CD8-positive, alpha-beta memory T cell (primary cell): Measurements from ENCODE around the gene CYREN. TPM values are rescaled to one million over a fixed set of nuclear protein-coding genes. Genes with fewer than 3 reads are reported as not detected.
A peak's percentile ranks its signal among the peaks of the same experiment; 100 is the strongest.
"Not testable (repeated sequence)": the region's sequence is repeated elsewhere in the genome, so short reads cannot be mapped to it uniquely, and the experiment has no call there.

Experiments used
- CTCF ChIA-PET: fragments of 350-600 bp; sonication (Branson Sonifier 250); formaldehyde crosslinking; loops from one replicate; lab custom pipeline; 2021; ENCODE audit warnings: antibody characterized with exemption; lab: Charles Lee
- POLR2A ChIA-PET: fragments of 350-600 bp; sonication (Branson Sonifier 250); formaldehyde crosslinking; loops from one replicate; lab custom pipeline; 2021; ENCODE audit warnings: antibody characterized with exemption; lab: Charles Lee
- DNase-seq, 5 donors: peaks; one replicate each; pipeline versions ENCODE4 v3.0.0 to v3.0.0-alpha.2; 2020 to 2022; ENCODE audit warnings: mixed read lengths in 1 of 5
- H3K27ac ChIP-seq: one replicate; pipeline ENCODE4 v1.7.0; 2013; ENCODE audit warnings: low read depth, mild to moderate bottlenecking, low read length, moderate library complexity
- H3K27me3 ChIP-seq: 2 replicates; pipeline ENCODE4 v1.7.0; 2013; ENCODE audit warnings: low read length, mild to moderate bottlenecking; ENCODE audit not compliant: insufficient read depth, poor library complexity, severe bottlenecking
- H3K36me3 ChIP-seq: 2 replicates; pipeline ENCODE4 v1.7.0; 2013; ENCODE audit warnings: mild to moderate bottlenecking, low read length, moderate library complexity; ENCODE audit not compliant: insufficient read depth
- H3K4me1 ChIP-seq: 2 replicates; pipeline ENCODE4 v1.7.0; 2013; ENCODE audit warnings: mild to moderate bottlenecking, low read length, moderate library complexity; ENCODE audit not compliant: insufficient read depth
- H3K4me3 ChIP-seq: 2 replicates; pipeline ENCODE4 v1.7.0; 2013; ENCODE audit warnings: mild to moderate bottlenecking, low read length
- H3K9me3 ChIP-seq: 2 replicates; pipeline ENCODE4 v1.7.0; 2013; ENCODE audit warnings: mild to moderate bottlenecking, low read length
- H3K27ac Mint-ChIP-seq, 8 donors: one replicate each; pipeline ENCODE4 v1.8.0; 2020 to 2021; ENCODE audit warnings: mixed read lengths in 8 of 8, mild to moderate bottlenecking in 6 of 8, inconsistent platforms in 3 of 8, moderate library complexity in 3 of 8
- H3K27me3 Mint-ChIP-seq, 2 donors: one replicate each; pipeline ENCODE4 v1.8.0; 2020 to 2021; ENCODE audit warnings: mixed read lengths in 2 of 2, mild to moderate bottlenecking in 1 of 2, moderate library complexity in 1 of 2
- H3K36me3 Mint-ChIP-seq, 3 donors: one replicate each; pipeline ENCODE4 v1.8.0; 2020 to 2021; ENCODE audit warnings: mixed read lengths in 3 of 3, inconsistent platforms in 1 of 3, mild to moderate bottlenecking in 1 of 3
- H3K4me1 Mint-ChIP-seq, 3 donors: one replicate each; pipeline ENCODE4 v1.8.0; 2020 to 2021; ENCODE audit warnings: mixed read lengths in 3 of 3, inconsistent platforms in 1 of 3, mild to moderate bottlenecking in 1 of 3
- H3K4me3 Mint-ChIP-seq, 7 donors: one replicate each; pipeline ENCODE4 v1.8.0; 2020 to 2021; ENCODE audit warnings: mixed read lengths in 7 of 7, mild to moderate bottlenecking in 6 of 7, moderate library complexity in 4 of 7, inconsistent platforms in 2 of 7
- H3K9me3 Mint-ChIP-seq, 5 donors: one replicate each; pipeline ENCODE4 v1.8.0; 2020 to 2022; ENCODE audit warnings: mixed read lengths in 5 of 5, mild to moderate bottlenecking in 3 of 5, moderate library complexity in 2 of 5, inconsistent platforms in 1 of 5
- polyA plus RNA-seq: library from polyadenylated mRNA; unstranded; fragments of 300-500 nt; fragmentation: Illumina TruSeq; gene quantifications from one replicate; pipeline ENCODE4 v1.2.3, GENCODE V29; 2021
- total RNA-seq, 2 experiments: library from RNA; stranded (reverse); gene quantifications; one replicate each; pipeline ENCODE4 v1.2.3, GENCODE V29; 2021

Gene CYREN, protein sequence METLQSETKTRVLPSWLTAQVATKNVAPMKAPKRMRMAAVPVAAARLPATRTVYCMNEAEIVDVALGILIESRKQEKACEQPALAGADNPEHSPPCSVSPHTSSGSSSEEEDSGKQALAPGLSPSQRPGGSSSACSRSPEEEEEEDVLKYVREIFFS
- total RNA-seq (10 to 100 TPM; 77.2 to 79.9 TPM), polyA plus RNA-seq (45.4 TPM)

- no peaks in the 10 kb centered on the region for H3K27me3 ChIP-seq
- peak within 1 kb of the TSS; percentile 64 for H3K4me3 ChIP-seq
- Mint-ChIP-seq H3K4me3 (peak within 1 kb of the TSS; percentile 86 to 97 (median 89)), H3K27me3 (no peaks in the 10 kb centered on the region), H3K36me3 (peaks cover 0 to 40% (median 2%) of the 10 kb centered on the region in 3 donors), H3K27ac (peak within 1 kb of the TSS; percentile 93 to 99 (median 96)), H3K4me1 (peaks cover 39 to 57% (median 54%) of the 10 kb centered on the region in 3 donors), H3K9me3 (no peaks in the 10 kb centered on the region)
- ChIA-PET POLR2A (interaction anchor here (0.6 to 4.0 kb wide), 9 partner anchors 11 to 1904 kb away, joined by 3 to 39 read pairs (median 4); partner anchors contain the start of genes AGBL3, TMEM140 and WDR91), CTCF (interaction anchor here (0.6 to 4.4 kb wide), 30 partner anchors 9 to 536 kb away, joined by 3 to 82 read pairs (median 4); partner anchors contain the start of genes AGBL3, BPGM, TMEM140 and WDR91)
- peak within 1 kb of the TSS; percentile 92 for H3K27ac ChIP-seq
- peaks cover 25% of the 10 kb centered on the region for H3K36me3 ChIP-seq
- H3K9me3 ChIP-seq = no peaks in the 10 kb centered on the region
- H3K4me1 ChIP-seq = peaks cover 17% of the 10 kb centered on the region
- peak; percentile 81 to 92 (median 85) for DNase-seq
Observed at GRCh38 chr7:135170274-135170997, at the start of gene CYREN. Gene CYREN (minus strand): TSS chr7:135170707. CDS start chr7:135168922, 1,785 bp downstream.

- Histone ChIP-seq H3K9me3 (no peaks in the 10 kb centered on the region), H3K4me1 (no peaks in the 10 kb centered on the region), H3K36me3 (no peaks in the 10 kb centered on the region), H3K27me3 (no peaks in the 10 kb centered on the region), H3K4me3 (no peak overlapping the region), H3K27ac (no peak overlapping the region)
- H3K27ac Mint-ChIP-seq = no peak overlapping the region
- no peaks in the 10 kb centered on the region for H3K4me1 Mint-ChIP-seq
- H3K4me3 Mint-ChIP-seq = no peak overlapping the region
- peaks cover 0 to 2% (median 0%) of the 10 kb centered on the region in 5 donors for H3K9me3 Mint-ChIP-seq
- ChIA-PET POLR2A (no interaction called here), CTCF (no interaction called here)
- peaks cover 0 to 3% (median 0%) of the 10 kb centered on the region in 3 donors for H3K36me3 Mint-ChIP-seq
- no peak for DNase-seq
- H3K27me3 Mint-ChIP-seq = peaks cover 4 to 12% of the 10 kb centered on the region in 2 donors
Observed at GRCh38 chr7:135217645-135218509, 47.4 kb upstream of the CYREN start.

GRCh38 chr7:135215698-135216097 lies 45.2 kb upstream of the CYREN start:
- H3K4me3 ChIP-seq = no peak overlapping the region
- Mint-ChIP-seq H3K4me3 (peak overlapping the region in 1 of 7 donors; percentile 34), H3K27me3 (peaks cover 4 to 11% of the 10 kb centered on the region in 2 donors), H3K4me1 (peaks cover 7 to 9% (median 7%) of the 10 kb centered on the region in 3 donors), H3K27ac (no peak overlapping the region), H3K9me3 (no peaks in the 10 kb centered on the region), H3K36me3 (peaks cover 0 to 5% (median 3%) of the 10 kb centered on the region in 3 donors)
- no peak for DNase-seq
- H3K4me1 ChIP-seq = no peaks in the 10 kb centered on the region
- no peaks in the 10 kb centered on the region for H3K36me3 ChIP-seq
- H3K27ac ChIP-seq = no peak overlapping the region
- ChIA-PET POLR2A (no interaction called here), CTCF (no interaction called here)
- H3K27me3 ChIP-seq = no peaks in the 10 kb centered on the region
- no peaks in the 10 kb centered on the region for H3K9me3 ChIP-seq

GRCh38 chr7:135215180-135215579 lies 44.7 kb upstream of the CYREN start:
- H3K9me3 Mint-ChIP-seq = no peaks in the 10 kb centered on the region
- CTCF ChIA-PET = no interaction called here

GRCh38 chr7:135213831-135214230 lies 43.3 kb upstream of the CYREN start:
- POLR2A ChIA-PET = no interaction called here
- H3K4me1 Mint-ChIP-seq = peaks cover 13 to 28% (median 14%) of the 10 kb centered on the region in 3 donors
- H3K36me3 ChIP-seq = no peaks in the 10 kb centered on the region

More at GRCh38 chr7:135215180-135215579, 44.7 kb upstream of the CYREN start:
- Mint-ChIP-seq H3K4me1 (peaks cover 11 to 15% (median 12%) of the 10 kb centered on the region in 3 donors), H3K27me3 (peaks cover 4 to 6% of the 10 kb centered on the region in 2 donors), H3K36me3 (peaks cover 0 to 7% (median 0%) of the 10 kb centered on the region in 3 donors), H3K27ac (no peak overlapping the region), H3K4me3 (peak overlapping the region in 1 of 7 donors; percentile 34)
- POLR2A ChIA-PET = no interaction called here
- Histone ChIP-seq H3K4me3 (no peak overlapping the region), H3K27me3 (no peaks in the 10 kb centered on the region), H3K27ac (no peak overlapping the region), H3K36me3 (no peaks in the 10 kb centered on the region), H3K9me3 (no peaks in the 10 kb centered on the region), H3K4me1 (peaks cover 5% of the 10 kb centered on the region)
- no peak for DNase-seq

GRCh38 chr7:135211946-135212685 lies 41.6 kb upstream of the CYREN start:
- ChIA-PET CTCF (interaction anchor here (0.7 to 3.6 kb wide), 6 partner anchors 10 to 225 kb away, joined by 3 to 15 read pairs (median 5); partner anchors contain the start of genes CYREN and TMEM140), POLR2A (interaction anchor here (1.2 to 2.6 kb wide), 4 partner anchors 42 to 226 kb away, joined by 3 to 14 read pairs (median 7); partner anchors contain the start of genes AGBL3, CYREN and TMEM140)
- H3K4me1 Mint-ChIP-seq = peaks cover 24 to 45% (median 31%) of the 10 kb centered on the region in 3 donors
- H3K27me3 ChIP-seq, H3K27me3 Mint-ChIP-seq, DNase-seq, H3K9me3 ChIP-seq, H3K9me3 Mint-ChIP-seq, H3K36me3 ChIP-seq: not testable (repeated sequence)
- Histone ChIP-seq H3K4me3 (peak overlapping the region; percentile 80), H3K27ac (peak overlapping the region; percentile 49), H3K4me1 (peaks cover 15% of the 10 kb centered on the region)
- peak overlapping the region; percentile 86 to 98 (median 94) for H3K27ac Mint-ChIP-seq
- H3K4me3 Mint-ChIP-seq = peak overlapping the region; percentile 90 to 97 (median 95)
- peaks cover 0 to 18% (median 2%) of the 10 kb centered on the region in 3 donors for H3K36me3 Mint-ChIP-seq

More at GRCh38 chr7:135213831-135214230, 43.3 kb upstream of the CYREN start:
- H3K27ac ChIP-seq = no peak overlapping the region
- H3K27ac Mint-ChIP-seq = peak overlapping the region in 3 of 8 donors; percentile 16 to 46 (median 20)
- H3K9me3 ChIP-seq = no peaks in the 10 kb centered on the region
- peaks cover 6% of the 10 kb centered on the region for H3K4me1 ChIP-seq
- peaks cover 4% of the 10 kb centered on the region in 2 donors for H3K27me3 Mint-ChIP-seq
- no peaks in the 10 kb centered on the region for H3K27me3 ChIP-seq
- DNase-seq = no peak
- H3K4me3 Mint-ChIP-seq = peak overlapping the region in 2 of 7 donors; percentile 23 to 66
- H3K36me3 Mint-ChIP-seq = peaks cover 0 to 7% (median 0%) of the 10 kb centered on the region in 3 donors
- CTCF ChIA-PET = interaction anchor here (0.9 kb wide), 1 partner anchor 227 kb away, joined by 3 read pairs; the partner anchor contains the start of gene AGBL3
- H3K9me3 Mint-ChIP-seq = no peaks in the 10 kb centered on the region
- no peak overlapping the region for H3K4me3 ChIP-seq
